Right lobe of liver (tissue), 4 donors: Measurements from ENCODE around the gene COPB2.

Experiments used
- CTCF ChIP-seq, 4 donors: fragments of 200-600 bp in 3 of 4; fragments of 450-650 bp in 1 of 4; IDR thresholded peaks; one replicate each; pipeline versions ENCODE4 v1.5.1 to v1.8.0; 2016 to 2022; ENCODE audit warnings: antibody characterized with exemption in 4 of 4, mild to moderate bottlenecking in 2 of 4
- POLR2A ChIP-seq: fragments of 450-650 bp; IDR thresholded peaks from one replicate; pipeline ENCODE4 v1.6.1; 2017; ENCODE audit warnings: antibody characterized with exemption, mild to moderate bottlenecking
- donor health status: DM: no; HTN: no; CAD: no.
- donor health status: DM: no; HTN: no; CAD: no.
- donor health status: DM: no; HTN: yes; CAD: no.

GRCh38 chr3:139317215-139317614, 72.2 kb downstream of the COPB2 start:
- no peak for TF ChIP-seq CTCF (IDR thresholded peaks at IDR 0.05)
- no peak for TF ChIP-seq POLR2A
